ENCODE measurements around the gene SLC16A3. TPM values are rescaled to one million over a fixed set of nuclear protein-coding genes. Genes with fewer than 3 reads are reported as not detected.

SLC16A3 gene
- total RNA-seq, 1 donor from 2014 or later, result 21.0 TPM

GRCh38 chr17:82235775-82236141 is 6.9 kb downstream of the SLC16A3 start:
- peaks cover 27% of the 10 kb centered on the region for H3F3A ChIP-seq (ENCODE audit: low read depth)
- TF ChIP-seq EZH2phosphoT487 (IDR thresholded peaks at IDR 0.05), result no peak
- TF ChIP-seq EZH2 (IDR thresholded peaks at IDR 0.05), result no peak
- TF ChIP-seq CTCF (IDR thresholded peaks at IDR 0.05), result no peak
- no peaks in the 10 kb centered on the region for H3K9me3 Mint-ChIP-seq
- no peak overlapping the region for H3K4me3 Mint-ChIP-seq
- H3K4me1 Mint-ChIP-seq, result peaks cover 5% of the 10 kb centered on the region
- H4K20me1 ChIP-seq (ENCODE audit: low read depth), result peaks cover 82% of the 10 kb centered on the region
- no peaks in the 10 kb centered on the region for H3K9me3 ChIP-seq (ENCODE audit: low read depth)
- H3K9ac ChIP-seq, result no peak overlapping the region
- no peak overlapping the region for H3K4me3 ChIP-seq
- H3K36me3 ChIP-seq, result no peaks in the 10 kb centered on the region
- no peak overlapping the region for H3K4me2 ChIP-seq
- no peaks in the 10 kb centered on the region for H3K79me2 ChIP-seq (ENCODE audit: low read depth)
- no peak for DNase-seq (ENCODE audit: low spot score)
- peaks cover 18% of the 10 kb centered on the region for H3K27me3 ChIP-seq
- H3K4me1 ChIP-seq, result peaks cover 25% of the 10 kb centered on the region
- peaks cover 1% of the 10 kb centered on the region for H3K36me3 Mint-ChIP-seq
- H3K27ac ChIP-seq, result no peak overlapping the region
- H3K27ac Mint-ChIP-seq, result no peak overlapping the region
- H3K27me3 Mint-ChIP-seq (ENCODE audit: insufficient read depth, low read depth), result peaks cover 6% of the 10 kb centered on the region
- no peak overlapping the region for H2AFZ ChIP-seq (replicated peaks)

DNA sequence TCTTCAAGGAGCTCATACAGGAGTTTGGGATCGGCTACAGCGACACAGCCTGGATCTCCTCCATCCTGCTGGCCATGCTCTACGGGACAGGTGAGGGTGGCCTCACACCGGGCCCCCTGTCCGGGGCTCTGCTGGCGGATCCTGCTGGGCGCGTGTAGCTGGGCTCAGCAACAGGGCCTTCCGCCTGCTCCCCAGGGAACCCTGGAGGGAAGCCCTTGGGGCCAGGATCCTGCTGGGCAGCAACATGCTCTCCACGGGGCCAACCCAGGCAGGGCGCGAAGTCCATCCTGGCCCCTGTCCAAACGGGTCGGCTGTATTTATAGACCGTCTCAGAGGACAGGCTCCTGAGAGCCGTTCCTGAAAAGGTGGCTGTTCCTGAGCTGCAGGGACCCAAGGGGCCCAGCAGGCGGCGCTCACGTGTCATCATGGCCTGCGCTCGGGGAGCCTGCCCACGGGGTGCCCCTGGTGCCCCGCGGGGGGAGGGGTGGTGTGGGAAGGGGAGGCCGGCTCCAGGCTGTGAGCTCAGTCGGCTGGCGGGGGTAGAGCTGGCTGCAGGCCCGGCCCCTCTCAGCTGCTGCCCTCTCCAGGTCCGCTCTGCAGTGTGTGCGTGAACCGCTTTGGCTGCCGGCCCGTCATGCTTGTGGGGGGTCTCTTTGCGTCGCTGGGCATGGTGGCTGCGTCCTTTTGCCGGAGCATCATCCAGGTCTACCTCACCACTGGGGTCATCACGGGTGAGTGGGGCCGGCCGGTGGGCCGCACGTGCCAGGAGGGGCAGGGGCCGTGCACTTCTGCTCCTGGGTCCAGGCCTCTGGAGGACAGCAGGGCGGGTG is 7.5 kb downstream of the SLC16A3 start:
- H3K4me2 ChIP-seq, result no peak overlapping the region
- no peak overlapping the region for H3K9ac ChIP-seq
- TF ChIP-seq EZH2 (IDR thresholded peaks at IDR 0.05) (no peak), CTCF (IDR thresholded peaks at IDR 0.05) (peak; percentile 89)
- Mint-ChIP-seq H3K36me3 (peaks cover 1% of the 10 kb centered on the region), H3K9me3 (no peaks in the 10 kb centered on the region), H3K4me1 (peaks cover 5% of the 10 kb centered on the region), H3K27me3 (ENCODE audit: insufficient read depth, low read depth) (peaks cover 6% of the 10 kb centered on the region), H3K27ac (no peak overlapping the region), H3K4me3 (no peak overlapping the region)
- H3K27me3 ChIP-seq, result peaks cover 12% of the 10 kb centered on the region
- no peaks in the 10 kb centered on the region for H3K79me2 ChIP-seq (ENCODE audit: low read depth)
- H3K9me3 ChIP-seq (ENCODE audit: low read depth), result no peaks in the 10 kb centered on the region
- no peak overlapping the region for H3K4me3 ChIP-seq
- peaks cover 25% of the 10 kb centered on the region for H3K4me1 ChIP-seq
- H3F3A ChIP-seq (ENCODE audit: low read depth), result peaks cover 25% of the 10 kb centered on the region
- H4K20me1 ChIP-seq (ENCODE audit: low read depth), result peaks cover 88% of the 10 kb centered on the region
- DNase-seq (ENCODE audit: low spot score), result peak; percentile 86
- no peaks in the 10 kb centered on the region for H3K36me3 ChIP-seq
- no peak overlapping the region for H2AFZ ChIP-seq (replicated peaks)
- no peak overlapping the region for H3K27ac ChIP-seq

- Histone ChIP-seq H3K36me3 (no peaks in the 10 kb centered on the region), H3K79me2 (ENCODE audit: low read depth) (no peaks in the 10 kb centered on the region), H3K27ac (no peak overlapping the region), H3K4me2 (no peak overlapping the region), H3K4me3 (no peak overlapping the region), H3F3A (ENCODE audit: low read depth) (peaks cover 18% of the 10 kb centered on the region), H4K20me1 (ENCODE audit: low read depth) (peaks cover 94% of the 10 kb centered on the region), H3K9ac (no peak overlapping the region), H3K4me1 (peaks cover 20% of the 10 kb centered on the region), H2AFZ (replicated peaks) (no peak overlapping the region), H3K27me3 (peaks cover 6% of the 10 kb centered on the region), H3K9me3 (ENCODE audit: low read depth) (no peaks in the 10 kb centered on the region)
- Mint-ChIP-seq H3K36me3 (peaks cover 1% of the 10 kb centered on the region), H3K4me3 (no peak overlapping the region), H3K27ac (no peak overlapping the region), H3K27me3 (ENCODE audit: insufficient read depth, low read depth) (peaks cover 6% of the 10 kb centered on the region), H3K9me3 (no peaks in the 10 kb centered on the region), H3K4me1 (peaks cover 5% of the 10 kb centered on the region)
- no peak for DNase-seq (ENCODE audit: low spot score)
- TF ChIP-seq EZH2phosphoT487 (IDR thresholded peaks at IDR 0.05) (no peak), CTCF (IDR thresholded peaks at IDR 0.05) (no peak), EZH2 (IDR thresholded peaks at IDR 0.05) (no peak)
These were observed 8.4 kb downstream of the SLC16A3 start for GRCh38 chr17:82237083-82237745.

Measured in neural progenitor cell (in vitro differentiated cells).